Activated T-cell treated with anti-CD3 and anti-CD28 coated beads for 1 hour (primary cell): ENCODE results near the gene PRSS33.

Experiments used
- DNase-seq: peaks from one replicate; pipeline ENCODE4 v3.0.0-alpha.2; 2020; ENCODE audit warnings: low read depth

PRSS33 gene, protein sequence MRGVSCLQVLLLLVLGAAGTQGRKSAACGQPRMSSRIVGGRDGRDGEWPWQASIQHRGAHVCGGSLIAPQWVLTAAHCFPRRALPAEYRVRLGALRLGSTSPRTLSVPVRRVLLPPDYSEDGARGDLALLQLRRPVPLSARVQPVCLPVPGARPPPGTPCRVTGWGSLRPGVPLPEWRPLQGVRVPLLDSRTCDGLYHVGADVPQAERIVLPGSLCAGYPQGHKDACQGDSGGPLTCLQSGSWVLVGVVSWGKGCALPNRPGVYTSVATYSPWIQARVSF

DNA sequence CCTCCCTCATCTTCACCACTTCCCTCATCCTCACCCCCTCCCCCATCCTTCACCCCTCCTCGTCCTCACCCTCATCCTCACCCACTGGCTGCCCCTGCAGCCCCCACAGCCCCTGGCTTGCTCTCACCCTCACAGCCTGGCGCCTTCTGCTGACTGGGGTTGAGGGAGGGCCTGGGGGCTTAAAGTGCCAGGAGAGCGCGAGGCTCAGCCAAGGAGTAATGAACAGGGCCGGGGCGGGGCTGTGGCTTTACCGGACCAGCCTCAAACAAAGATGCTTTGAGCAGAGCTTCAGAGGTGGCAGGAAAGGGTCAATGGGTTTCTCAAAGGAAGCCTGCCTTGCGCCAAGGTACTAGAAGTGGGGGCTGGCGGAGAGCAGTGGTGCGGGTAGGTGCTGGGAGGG is at the start of gene PRSS33:
Gene PRSS33 (minus strand): TSS at position 155 of the 400 bp plus-strand sequence. CDS start 1,013 bp downstream, outside the sequence.
- DNase-seq, result no peak

DNA sequence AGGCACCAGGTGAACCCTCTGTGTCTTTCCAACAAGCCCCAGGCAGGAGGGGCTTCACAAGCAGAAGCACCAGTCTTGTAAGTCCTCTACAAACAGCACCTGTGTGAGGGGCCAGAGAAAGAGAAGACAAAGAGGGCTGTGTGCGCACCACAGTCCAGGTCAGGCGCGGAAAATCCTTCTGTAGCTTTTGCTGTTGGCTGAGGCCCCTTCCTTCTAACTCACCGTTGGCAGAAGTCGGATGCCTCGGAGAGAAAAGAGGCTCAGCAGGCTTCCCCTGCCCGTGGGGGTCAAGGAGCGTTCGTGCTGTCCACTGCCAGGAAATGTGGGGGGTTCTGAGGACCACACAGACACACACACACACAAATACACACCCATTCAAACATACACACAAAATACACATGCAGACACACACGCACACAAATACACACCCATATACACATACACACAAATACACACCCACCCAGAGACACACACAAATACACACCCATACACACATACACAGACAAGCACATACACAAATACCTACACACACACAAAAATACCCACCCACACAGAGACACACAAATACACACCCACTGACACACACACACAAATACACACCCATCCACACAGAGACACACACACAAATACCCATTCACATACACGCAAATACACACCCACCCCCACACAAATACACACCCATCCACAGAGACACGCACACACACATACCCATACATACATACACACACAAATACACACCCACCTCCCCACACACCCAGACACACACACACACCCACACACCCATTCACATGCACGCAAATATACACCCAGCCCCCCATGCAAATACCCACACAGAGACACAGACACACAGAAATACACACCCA is 49.5 kb upstream of the PRSS33 start:
- no peak for DNase-seq

DNA sequence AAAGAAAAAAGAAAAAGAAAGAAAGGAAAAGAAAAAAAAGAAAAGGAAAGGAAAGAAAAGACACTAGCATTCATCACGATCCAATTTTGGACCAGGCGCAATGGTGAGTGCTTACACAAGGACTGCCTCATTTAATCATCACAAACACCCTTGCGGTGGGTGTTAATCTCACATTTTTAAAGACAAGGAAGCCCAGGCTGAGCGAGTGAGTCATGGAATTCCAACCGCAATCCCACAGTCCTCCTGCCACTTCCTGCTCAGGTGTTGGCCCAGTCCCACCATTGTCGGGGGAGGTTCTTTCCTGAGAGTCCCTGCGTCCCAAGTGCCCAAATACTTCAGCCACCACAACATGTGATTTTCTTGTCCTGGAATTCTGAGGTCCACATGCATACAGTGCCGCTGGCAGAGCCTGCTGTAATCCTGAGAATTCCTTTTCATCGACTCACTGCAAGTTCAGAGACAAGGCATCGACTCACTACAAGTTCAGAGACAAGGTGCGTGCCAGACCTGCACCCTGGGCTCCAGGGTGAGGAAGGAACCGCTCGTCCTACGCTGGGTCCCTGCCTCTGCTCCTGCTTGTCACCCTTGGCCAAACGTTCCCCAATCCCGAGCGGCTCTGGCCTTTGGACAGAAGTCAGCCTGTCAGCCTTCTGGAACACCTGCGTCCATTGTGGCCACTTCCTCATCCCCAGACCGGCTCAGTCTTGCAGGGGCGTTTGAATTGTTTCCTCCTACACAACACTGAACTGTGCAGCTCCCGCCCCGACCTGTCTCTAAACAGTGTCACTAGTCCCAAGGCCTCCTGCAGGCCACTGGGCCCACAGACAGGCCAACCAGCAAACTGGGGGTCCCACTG is 48.5 kb upstream of the PRSS33 start:
- DNase-seq, result no peak

DNA sequence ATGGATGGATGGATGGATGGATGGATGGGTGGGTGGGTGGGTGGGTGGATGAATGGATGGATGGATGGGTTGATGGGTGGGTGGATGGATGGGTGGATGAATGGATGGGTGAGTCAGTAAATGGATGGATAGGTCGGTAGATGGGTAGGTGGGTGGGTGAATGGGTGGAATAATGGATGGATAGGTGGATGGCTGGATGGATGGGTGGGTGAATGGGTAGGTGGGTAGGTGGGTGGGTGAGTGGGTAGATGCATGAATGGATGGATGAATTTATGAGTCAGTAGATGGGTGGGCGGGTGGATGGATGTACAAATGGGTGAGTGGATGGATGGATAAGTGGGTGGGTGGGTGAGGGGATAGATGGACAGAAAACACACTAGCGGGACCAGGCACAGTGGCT is 47.6 kb upstream of the PRSS33 start:
- no peak for DNase-seq

DNA sequence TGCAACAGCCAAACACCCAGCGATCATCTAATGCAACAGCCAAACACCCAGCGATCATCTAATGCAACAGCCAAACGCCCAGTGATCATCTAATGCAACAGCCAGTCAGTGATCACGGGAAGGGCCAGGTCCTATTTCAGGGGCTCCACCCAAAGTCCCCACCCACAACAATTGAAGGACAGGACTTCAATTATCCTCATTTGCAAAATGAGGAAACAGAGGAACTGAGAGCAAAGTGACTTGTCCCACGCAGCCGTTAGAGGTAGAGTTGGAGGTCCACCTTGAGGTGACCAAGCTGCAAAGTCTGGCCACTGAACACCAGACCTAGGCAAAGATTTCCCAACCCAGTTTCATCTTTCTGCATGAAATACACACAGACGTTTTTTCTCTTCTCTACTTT is 46.4 kb upstream of the PRSS33 start:
- DNase-seq, result no peak

DNA sequence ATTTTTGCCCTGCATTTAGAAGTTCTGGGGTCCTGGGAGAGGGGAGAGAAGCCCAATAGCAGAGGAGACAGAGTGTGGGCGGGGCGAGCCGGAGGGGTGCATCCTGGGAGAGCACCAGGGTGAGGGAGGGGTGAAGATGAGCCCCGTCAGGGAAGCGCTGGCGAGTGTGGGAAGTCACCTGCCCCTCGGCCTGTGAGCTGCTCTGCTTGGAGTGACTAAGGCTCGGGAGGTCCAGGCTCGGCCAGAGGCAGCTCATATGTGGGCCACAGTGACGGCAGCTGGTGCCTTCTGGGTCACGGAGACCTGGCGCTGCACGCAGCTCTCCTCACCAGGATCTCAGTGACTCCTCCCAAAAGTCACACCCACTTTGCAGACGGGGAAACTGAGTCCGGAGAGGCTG is 43.8 kb upstream of the PRSS33 start:
- DNase-seq, result no peak

DNA sequence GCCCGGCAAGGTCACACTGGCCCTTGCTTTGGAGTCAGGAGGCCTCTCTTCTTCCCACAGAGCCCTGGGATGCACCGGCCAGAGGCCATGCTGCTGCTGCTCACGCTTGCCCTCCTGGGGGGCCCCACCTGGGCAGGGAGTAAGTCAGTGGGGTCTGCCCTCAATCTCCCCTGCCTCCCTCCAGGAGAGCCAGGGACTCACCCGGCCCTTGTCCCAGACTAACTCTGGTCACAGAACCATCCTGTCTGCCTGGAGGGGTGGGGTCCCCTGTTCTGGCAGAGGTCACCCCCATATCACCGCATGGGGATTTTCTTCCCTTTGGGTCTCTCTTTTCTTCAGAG is 43.0 kb upstream of the PRSS33 start:
- no peak for DNase-seq

DNA sequence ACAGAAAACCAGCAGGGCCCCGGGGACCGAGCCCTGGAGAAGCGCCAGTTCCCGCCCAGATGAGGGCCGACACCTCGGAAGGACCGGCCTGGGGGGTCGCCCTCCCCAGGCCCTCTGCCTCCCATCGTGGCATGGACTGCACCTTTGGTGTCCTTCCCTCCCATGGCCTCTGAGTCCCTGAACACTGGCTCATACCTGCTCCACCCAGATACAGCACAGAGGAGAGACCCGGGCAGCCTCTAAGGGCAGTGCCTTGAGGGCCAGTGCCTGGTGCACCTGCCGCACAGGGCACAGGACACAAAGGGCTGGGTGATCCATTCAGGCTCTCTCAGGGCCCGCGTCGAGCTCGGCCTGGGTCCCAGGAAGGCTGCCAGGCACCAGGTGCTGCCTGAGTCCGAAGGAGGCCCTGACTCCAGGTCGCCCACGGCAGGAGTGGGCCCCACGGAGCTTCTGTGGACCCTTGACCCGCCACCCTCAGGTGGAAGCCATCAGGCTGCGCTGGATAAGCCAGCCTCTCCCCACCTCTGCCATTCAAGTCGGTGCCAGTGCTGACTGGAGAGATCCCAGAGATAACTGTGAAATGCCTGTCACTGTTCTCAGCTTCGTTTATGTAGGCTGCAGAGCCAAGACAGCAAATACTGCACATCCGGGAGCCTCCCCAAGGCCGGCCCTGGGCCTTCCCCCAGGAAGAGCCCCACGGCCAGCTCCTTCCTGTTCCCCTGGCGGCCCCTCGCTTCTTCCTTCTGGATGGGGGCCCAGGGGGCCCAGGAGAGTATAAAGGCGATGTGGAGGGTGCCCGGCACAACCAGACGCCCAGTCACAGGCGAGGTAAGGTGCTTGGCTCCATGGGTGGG is 42.4 kb upstream of the PRSS33 start, which contains the start of gene ZG16B:
Gene ZG16B (plus strand): TSS at position 803 of the 854 bp plus-strand sequence. CDS start 139 bp downstream, outside the sequence.
- DNase-seq, result no peak

DNA sequence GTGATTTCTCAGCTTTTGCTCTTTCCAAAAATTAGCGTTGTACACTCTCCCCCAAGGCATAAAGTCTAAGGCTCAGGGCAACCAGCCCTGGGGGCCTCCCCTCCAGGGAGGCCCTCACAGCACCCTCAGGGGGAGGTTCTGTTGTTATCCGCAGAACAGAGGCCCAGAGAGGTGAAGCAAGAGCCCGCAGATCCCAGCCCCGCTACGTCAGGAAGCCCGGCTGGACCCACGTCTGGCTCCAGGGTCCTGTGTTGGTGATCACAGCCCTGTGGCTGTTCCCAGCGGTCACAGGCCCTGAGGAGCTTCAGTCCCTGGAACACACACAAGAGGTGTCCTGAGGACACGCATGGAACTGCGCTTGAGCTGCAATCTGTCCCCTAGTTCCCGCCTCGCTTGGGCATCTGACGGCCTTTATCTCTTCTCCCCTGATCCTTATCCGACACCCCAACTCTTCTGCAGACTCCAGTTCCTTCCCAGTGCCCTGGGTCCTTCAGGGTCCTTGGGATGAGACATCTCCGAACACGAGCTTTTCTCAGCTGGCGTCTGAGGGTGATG is 41.6 kb upstream of the PRSS33 start:
- DNase-seq, result no peak

DNA sequence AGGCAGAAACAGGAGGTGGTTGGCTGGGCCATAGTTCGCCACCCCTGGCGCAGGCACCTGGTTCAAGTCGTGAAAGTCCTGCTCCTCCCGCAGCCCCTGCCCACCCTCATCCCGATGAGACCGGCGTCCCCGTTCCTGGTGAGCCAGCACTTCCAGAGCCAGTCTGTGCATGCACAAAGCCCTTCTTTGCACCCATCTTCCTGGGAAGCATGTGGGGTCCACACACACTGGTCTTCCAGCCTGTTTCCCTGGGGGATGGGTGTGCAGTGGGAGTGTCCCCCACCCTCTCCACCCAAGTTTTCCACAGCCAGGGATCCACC is 41.1 kb upstream of the PRSS33 start:
- no peak for DNase-seq

DNA sequence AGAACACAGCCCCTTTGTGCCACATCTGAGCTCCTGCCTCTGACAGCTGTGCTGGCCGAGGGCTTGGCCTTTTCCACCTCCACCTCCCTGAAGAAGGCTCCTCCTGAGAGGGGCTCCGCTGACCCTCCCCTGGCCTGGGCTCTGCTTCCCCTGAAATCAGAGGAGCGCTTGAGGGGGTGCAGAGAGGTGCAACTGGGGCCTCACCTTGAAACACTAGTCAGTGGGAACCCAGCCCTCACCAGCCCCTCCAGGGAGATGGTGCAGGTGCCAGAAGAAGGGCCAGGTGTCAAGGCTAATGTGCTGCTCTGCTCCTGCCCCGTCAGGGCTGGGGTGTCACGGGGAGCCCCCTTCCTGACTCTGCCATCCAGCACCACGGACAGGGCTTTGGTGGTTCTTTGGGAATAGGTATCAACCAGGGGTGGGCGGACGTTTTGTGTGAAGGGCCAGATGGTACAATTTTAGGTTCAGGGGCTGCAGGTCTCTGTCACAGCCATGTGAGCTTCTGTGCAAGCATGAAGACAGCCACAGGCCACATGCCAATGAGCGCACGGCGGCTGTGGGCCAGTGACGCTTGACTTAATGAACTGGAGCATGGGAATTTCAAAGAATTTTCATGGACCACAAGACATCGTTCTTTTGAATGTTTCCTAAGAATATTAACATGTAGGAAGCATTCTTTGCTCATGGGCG is 40.6 kb upstream of the PRSS33 start:
- DNase-seq, result no peak

DNA sequence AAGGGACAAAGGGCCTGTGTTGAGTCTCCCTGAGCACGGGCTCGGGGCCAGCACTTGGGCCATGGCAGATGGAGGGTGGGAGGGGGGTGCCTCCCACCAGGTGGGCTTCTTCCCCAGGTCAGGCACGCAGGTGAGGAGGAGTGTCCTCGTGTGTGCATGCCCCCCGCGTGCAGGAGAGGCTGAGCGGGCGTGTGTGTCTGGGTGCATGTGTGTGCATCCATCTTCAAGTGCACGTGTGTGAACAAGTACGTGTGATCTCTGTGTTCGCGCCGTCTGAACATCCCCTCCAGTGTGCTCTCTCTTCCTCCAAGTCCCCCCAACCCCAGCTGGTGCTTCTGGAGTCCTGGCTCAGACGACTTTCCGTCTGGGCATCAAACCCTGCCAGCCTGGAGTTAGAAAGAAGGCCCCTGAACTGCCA is 40.0 kb upstream of the PRSS33 start:
- no peak for DNase-seq

DNA sequence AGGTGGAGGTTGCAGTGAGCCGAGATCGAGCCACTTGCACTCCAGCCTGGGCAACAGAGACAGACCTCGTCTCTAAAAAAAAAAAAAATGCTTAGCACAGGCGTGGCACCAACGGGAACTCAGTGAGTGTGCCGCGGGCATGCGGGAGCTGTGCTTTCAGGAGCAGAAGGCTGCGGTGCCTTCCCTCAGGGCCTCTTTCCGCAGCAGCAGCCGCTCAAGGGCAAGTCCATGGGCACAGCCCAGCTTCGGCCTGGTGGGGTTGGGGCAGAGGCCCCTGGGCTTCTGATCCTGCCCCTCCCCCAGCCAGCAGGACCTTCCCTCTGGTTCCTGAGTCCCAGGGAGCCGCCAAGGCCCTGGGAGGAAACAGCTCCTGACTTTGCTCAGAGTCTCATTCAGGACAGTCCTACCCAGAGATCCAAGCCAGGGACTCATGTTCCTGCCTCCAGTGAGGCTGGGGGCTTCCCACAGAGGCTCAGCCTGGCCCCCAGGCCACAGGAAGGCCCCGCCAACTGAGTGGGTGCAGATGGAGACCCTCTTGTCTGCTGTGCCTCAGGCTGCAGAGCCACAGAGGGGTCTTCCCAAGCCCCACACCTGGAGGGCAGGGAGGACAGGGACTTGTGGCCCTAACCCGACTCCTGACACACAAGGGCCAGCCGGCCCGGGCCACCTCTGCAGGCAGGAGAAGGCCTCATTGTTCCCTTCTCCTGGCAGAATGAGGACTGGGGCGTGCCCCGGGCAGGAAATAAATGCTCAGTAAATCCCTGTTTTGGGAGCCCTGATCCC is 39.4 kb upstream of the PRSS33 start:
- no peak for DNase-seq

DNA sequence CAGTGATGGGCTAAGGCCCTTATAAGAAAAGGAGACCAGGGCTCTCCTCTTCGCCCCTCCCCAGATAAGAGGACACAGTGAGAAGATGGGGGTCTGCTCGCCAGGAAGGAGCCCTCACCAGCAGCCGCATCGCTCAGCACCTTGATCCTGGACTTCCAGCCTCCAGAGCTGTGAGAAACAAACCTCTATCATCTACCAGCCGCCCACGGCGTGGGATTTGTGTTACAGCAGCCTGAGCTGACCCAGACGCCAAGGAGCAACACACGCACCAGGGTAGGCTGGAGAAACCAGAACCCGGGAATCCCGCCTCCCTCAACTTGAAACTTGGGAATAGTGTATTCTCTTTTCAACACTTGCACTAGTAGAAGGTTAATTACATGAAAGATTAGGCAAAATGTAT is 38.5 kb upstream of the PRSS33 start:
- DNase-seq, result no peak

DNA sequence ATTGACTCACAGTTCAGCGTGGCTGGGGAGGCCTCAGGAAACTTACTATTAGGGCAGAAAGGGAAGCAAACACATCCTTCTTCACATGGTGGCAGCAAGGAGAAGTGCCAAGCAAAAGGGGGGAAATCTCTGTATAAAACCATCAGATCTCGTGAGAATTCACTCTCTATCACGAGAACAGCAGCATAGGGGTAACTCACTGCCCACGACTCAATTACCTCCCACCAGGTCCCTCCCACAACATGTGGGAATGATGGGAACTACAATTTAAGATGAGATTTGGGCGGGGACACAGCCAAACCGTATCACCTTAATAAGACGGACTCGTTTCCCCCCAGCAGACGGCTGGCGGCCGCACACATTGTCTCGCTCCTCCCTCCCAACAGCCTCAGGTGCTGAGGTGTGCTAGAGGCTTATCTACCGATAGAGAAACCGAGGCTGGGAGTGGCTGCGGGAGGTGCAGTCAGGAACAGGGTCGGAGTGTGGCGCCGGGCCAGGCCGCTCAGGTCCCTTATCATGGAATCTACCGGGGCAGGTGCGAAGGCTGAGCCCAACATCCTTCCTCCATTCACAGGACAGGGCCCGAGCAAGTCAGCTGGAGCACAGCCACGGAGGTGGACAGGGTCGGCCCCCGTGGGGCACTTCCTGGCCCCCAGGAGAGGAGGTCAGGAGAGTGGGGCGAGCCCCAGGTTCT is 37.8 kb upstream of the PRSS33 start:
- DNase-seq, result no peak

DNA sequence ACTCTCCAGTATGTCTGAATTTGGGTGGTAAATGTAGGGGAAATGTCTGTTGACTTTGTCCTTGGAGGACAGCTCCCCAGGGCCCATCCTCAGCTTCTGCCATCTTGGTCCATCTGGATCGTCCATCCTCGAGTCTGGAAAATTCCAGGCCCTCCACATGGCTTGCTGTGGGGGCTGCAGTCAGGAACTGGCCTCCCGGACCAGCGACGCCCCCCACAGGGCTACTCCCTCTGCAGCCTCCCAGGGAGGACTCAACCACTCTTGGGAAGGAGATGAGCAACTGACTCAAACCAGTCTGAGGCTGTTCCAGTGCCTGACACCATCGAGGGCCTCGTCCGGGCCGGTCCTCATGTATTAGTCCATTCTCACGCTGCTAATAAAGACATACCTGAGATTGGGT is 37.3 kb upstream of the PRSS33 start:
- no peak for DNase-seq

DNA sequence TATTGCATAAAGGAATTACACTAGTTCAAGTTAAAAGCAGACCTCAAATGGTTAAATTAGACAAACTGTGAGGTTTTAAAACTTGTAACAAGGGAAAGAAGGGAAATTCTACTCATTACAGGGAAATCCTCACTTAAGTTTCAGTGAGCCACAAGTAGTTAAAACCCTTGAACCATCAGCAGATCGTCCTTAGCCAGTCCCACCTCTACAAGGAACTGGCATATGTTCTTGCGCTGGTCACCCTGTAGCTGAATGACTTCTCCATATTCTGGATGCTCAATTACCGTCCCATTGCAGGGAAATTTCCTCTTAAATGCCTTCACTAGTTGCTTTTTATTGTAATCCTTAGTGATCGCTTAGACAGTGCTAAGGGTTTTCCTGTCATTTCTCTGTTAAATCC is 35.1 kb upstream of the PRSS33 start:
- no peak for DNase-seq

DNA sequence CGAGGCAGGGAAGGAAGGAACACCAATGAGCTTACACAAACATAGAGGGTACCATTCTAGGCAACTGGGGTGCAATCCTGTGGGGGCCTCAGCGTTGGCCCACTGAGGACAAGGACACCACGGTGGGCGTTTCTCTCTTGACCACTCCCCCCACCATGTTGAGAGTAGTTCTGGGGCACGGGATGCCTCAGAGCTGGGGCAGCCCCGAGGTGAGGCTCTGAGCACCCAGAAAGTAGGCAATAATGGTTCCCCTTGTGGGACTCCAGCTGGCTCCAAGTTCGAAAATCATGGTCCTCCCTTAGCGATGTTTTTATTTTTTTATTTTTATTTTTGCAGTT is 34.8 kb upstream of the PRSS33 start:
- no peak for DNase-seq

DNA sequence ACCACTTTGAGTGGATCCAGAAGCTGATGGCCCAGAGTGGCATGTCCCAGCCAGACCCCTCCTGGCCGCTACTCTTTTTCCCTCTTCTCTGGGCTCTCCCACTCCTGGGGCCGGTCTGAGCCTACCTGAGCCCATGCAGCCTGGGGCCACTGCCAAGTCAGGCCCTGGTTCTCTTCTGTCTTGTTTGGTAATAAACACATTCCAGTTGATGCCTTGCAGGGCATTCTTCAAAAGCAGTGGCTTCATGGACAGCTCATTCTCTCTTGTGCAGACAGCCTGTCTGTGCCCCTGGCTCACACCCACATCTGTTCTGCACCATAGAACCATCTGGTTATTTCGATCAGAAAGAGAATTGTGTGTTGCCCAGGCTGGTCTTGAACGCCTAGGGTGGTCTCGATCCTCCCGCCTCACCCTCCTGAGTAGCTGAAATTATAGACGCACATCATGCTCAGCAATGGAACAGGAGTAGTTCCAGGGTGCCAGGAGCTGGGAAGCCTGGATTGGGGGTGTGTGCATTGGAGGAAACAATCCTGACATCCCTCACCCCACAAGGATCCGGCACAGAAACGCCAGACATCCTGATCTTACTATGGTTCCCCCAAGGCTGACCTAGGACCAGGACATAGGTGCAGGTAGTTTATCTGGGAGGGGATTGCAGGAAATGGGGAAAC is 34.3 kb upstream of the PRSS33 start:
- no peak for DNase-seq
